LNCaP clone FGC (cell line): Measurements from ENCODE around the gene PACSIN2.
A peak's percentile ranks its signal among the peaks of the same experiment; 100 is the strongest.
"Not testable (repeated sequence)": the region's sequence is repeated elsewhere in the genome, so short reads cannot be mapped to it uniquely, and the experiment has no call there.

Experiments
- DNase-seq: peaks from one replicate; pipeline ENCODE4 v3.0.0-alpha.2; 2011; ENCODE audit warnings: low read depth
- H3K4me3 ChIP-seq: 2 replicates; pipeline ENCODE4 v1.5.1; 2011; ENCODE audit warnings: mild to moderate bottlenecking, low read depth, low read length, control low read depth
- CTCF ChIP-seq: IDR thresholded peaks from 2 replicates; pipeline ENCODE4 v1.5.1; 2012; ENCODE audit warnings: mild to moderate bottlenecking; ENCODE audit not compliant: control insufficient read depth, insufficient read depth; ENCODE audit errors: extremely low read depth

Gene PACSIN2

DNA sequence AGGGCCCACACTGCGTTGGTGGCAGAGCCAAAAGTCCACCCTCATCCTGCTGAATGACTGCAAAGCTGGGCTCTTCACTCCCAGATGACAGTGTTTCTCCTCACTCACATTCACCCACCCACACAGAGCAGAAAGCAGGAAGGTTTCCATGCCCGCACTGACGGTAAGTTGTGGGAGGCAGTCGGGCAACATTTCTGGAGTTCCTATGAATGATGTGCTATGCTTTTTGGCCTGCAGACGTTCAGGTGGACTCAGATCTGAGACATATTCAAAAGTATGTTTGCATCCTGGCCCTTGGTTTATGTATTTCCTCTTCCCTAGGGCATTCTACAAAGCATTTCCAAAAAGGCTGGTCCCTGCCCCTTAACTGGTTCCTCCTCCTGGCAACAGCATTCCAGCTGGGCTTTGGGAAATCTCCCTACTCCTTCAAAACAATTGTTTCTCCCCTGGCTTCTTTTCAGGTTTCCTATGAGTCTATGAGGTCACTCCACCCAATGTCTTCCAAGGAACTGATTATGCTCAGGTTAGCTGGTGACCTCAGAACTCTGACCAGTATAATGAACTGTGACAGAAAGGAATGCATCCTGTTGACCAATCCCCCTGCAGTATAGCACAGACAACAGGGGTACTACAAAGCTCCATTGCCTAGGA is 36.4 kb downstream of the PACSIN2 start:
- DNase-seq = peak; percentile 53
- no peak overlapping the region for H3K4me3 ChIP-seq
- no peak for TF ChIP-seq CTCF

GRCh38 chr22:42977569-42977968 is 37.4 kb downstream of the PACSIN2 start:
- no peak for DNase-seq
- H3K4me3 ChIP-seq = no peak overlapping the region
- TF ChIP-seq CTCF = no peak

DNA sequence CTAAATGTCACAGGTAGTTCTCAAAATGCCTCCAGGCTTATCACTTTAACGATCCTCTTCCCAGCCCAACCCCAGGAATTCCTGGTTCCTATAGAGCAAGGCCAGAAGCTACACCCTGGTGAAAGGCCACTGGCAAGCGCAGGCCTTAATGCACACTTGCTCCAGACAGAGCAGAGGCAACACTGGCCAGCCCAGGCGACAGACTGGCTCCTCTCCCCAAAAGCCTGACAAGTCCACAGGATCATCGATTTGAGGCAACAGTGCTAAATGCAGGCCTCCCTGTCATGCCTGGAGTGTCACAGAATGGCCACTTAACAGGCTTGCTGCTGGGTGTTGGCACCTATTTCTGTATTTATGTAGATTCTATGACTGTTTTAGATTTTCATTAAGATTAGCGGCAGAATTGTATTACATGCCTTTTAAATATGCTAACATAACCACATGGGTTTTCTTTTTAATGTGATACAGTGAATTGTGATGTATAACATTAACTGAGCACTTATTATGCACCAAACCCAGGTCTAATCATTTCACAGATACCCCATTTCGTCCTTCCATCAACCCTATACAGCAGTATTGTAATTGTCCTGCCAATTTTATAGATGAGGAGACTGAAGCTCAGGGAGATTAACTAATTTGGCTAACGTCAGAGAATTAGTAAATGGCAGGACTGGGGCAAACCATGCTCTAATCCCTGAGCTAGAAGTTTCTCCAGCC is 38.6 kb downstream of the PACSIN2 start:
- H3K4me3 ChIP-seq = no peak overlapping the region
- TF ChIP-seq CTCF = no peak
- no peak for DNase-seq

DNA sequence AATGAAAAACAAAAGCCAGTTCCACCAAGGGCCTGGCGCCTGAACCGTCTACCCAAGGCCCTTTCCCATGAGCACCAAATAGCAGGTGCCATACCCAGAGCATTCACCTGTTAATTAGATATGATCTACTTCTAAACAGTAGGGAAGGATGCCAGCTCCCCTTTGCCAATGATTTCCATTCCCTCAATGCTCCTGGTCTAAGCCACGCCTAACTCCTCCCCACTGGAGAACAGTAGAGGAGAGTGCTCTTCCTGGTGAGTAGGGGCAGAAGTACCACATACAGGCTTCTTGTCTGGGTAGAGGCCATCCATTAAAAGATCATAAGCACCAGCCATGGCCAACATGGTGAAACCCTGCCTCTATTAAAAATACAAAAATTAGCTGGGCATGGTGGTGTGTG is 40.7 kb downstream of the PACSIN2 start:
- no peak for TF ChIP-seq CTCF
- no peak overlapping the region for H3K4me3 ChIP-seq
- no peak for DNase-seq

DNA sequence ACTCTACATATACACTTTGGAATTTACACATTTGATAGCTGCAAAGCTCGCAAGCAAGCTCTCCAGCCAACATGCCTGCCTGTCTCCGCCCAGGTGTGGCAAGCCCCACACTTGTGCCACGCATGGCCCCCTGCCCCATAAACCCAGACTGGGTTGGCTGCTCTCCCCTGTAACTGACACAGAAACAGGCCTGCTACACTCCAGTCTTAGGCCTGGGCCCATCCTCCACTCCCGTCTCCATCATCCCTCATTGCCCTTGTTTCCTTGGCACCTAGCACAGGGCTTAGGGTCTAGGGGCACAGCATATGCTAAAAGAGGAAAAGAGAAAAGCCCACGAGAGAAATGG is 41.4 kb downstream of the PACSIN2 start:
- DNase-seq = no peak
- no peak overlapping the region for H3K4me3 ChIP-seq
- no peak for TF ChIP-seq CTCF

- TF ChIP-seq CTCF = no peak
- no peak for DNase-seq
These were observed 42.1 kb downstream of the PACSIN2 start for GRCh38 chr22:42972649-42973535.

GRCh38 chr22:42971473-42971860 is 43.5 kb downstream of the PACSIN2 start:
- not testable (repeated sequence) for DNase-seq, H3K4me3 ChIP-seq

More at GRCh38 chr22:42972649-42973535, 42.1 kb downstream of the PACSIN2 start:
- no peak overlapping the region for H3K4me3 ChIP-seq
